Tibial artery (tissue), 4 donors: Measurements from ENCODE around the gene HACL1.

ENCODE experiments used
- DNase-seq, 2 donors: peaks; one replicate each; pipeline ENCODE4 v3.0.0-alpha.2; 2019
- H3K27ac ChIP-seq, 2 donors: fragments of 200-600 bp; sonication (generic) in 1 of 2; 1 replicate in 1 of 2; 2 replicates in 1 of 2; pipeline ENCODE4 v1.5.1; 2018 to 2019; ENCODE audit warnings: mild to moderate bottlenecking in 1 of 2
- H3K27me3 ChIP-seq, 2 donors: fragments of 200-600 bp; sonication (generic) in 1 of 2; one replicate each; pipeline versions ENCODE4 v1.5.1 to v1.6.0; 2016 to 2019
- H3K36me3 ChIP-seq, 3 donors: fragments of 200-600 bp; sonication (generic) in 2 of 3; one replicate each; pipeline ENCODE4 v1.5.1; 2016 to 2019; ENCODE audit warnings: mild to moderate bottlenecking in 2 of 3
- H3K4me1 ChIP-seq, 4 donors: fragments of 200-600 bp; sonication (generic) in 2 of 4; 1 replicate in 3 of 4; 2 replicates in 1 of 4; pipeline ENCODE4 v1.5.1; 2016 to 2019
- H3K4me3 ChIP-seq, 2 donors: fragments of 200-600 bp; sonication (generic) in 1 of 2; 1 replicate in 1 of 2; 2 replicates in 1 of 2; pipeline ENCODE4 v1.5.1; 2018 to 2019; ENCODE audit warnings: mild to moderate bottlenecking in 2 of 2
- H3K9me3 ChIP-seq, 3 donors: fragments of 200-600 bp; sonication (generic) in 1 of 3; one replicate each; pipeline ENCODE4 v1.5.1; 2016 to 2019
- CTCF ChIP-seq, 2 experiments: fragments of 200-600 bp in 1 of 2; fragments of 450-650 bp in 1 of 2; IDR thresholded peaks; one replicate each; pipeline ENCODE4 v1.5.1; 2017 to 2019; ENCODE audit warnings: antibody characterized with exemption in 2 of 2, mild to moderate bottlenecking in 1 of 2, moderate library complexity in 1 of 2
- intact Hi-C: fragments of 100-400 bp; cut with DNase I; formaldehyde crosslinking; loops from one replicate; pipeline ENCODE4 v1.15.0; 2023; ENCODE audit warnings: low total_unique reads

HACL1 gene

GRCh38 chr3:15531346-15531745, 70.0 kb downstream of the HACL1 start:
- H3K9me3 ChIP-seq = no peaks in the 10 kb centered on the region
- no peaks in the 10 kb centered on the region for H3K27me3 ChIP-seq
- TF ChIP-seq CTCF (IDR thresholded peaks at IDR 0.05) = no peak
- DNase-seq = no peak
- intact Hi-C loops = no loop called here
- no peak overlapping the region for H3K4me3 ChIP-seq
- H3K27ac ChIP-seq = no peak overlapping the region
- peaks cover 0 to 5% (median 0%) of the 10 kb centered on the region in 4 donors for H3K4me1 ChIP-seq
- no peaks in the 10 kb centered on the region for H3K36me3 ChIP-seq

- intact Hi-C loops = no loop called here
- no peak for DNase-seq
- peaks cover 0 to 6% (median 0%) of the 10 kb centered on the region in 4 donors for H3K4me1 ChIP-seq
- H3K9me3 ChIP-seq = no peaks in the 10 kb centered on the region
- H3K36me3 ChIP-seq = no peaks in the 10 kb centered on the region
- H3K27ac ChIP-seq = no peak overlapping the region
- no peaks in the 10 kb centered on the region for H3K27me3 ChIP-seq
- TF ChIP-seq CTCF (IDR thresholded peaks at IDR 0.05) = no peak
- H3K4me3 ChIP-seq = no peak overlapping the region
These were observed 72.4 kb downstream of the HACL1 start for GRCh38 chr3:15528854-15529537.

- Histone ChIP-seq H3K36me3 (no peaks in the 10 kb centered on the region), H3K27ac (no peak overlapping the region), H3K4me3 (no peak overlapping the region), H3K27me3 (no peaks in the 10 kb centered on the region), H3K9me3 (no peaks in the 10 kb centered on the region), H3K4me1 (peaks cover 0 to 24% (median 0%) of the 10 kb centered on the region in 4 donors)
- peak in 1 of 2 donors; percentile 66 for DNase-seq
- intact Hi-C loops = no loop called here
- peak; percentile 6 to 21 for TF ChIP-seq CTCF (IDR thresholded peaks at IDR 0.05)
These were observed 74.3 kb downstream of the HACL1 start for GRCh38 chr3:15527031-15527459.

- no peaks in the 10 kb centered on the region for H3K27me3 ChIP-seq
- intact Hi-C loops = no loop called here
- H3K4me3 ChIP-seq = no peak overlapping the region
- H3K4me1 ChIP-seq = peaks cover 0 to 35% (median 5%) of the 10 kb centered on the region in 4 donors
- no peaks in the 10 kb centered on the region for H3K9me3 ChIP-seq
- no peak for DNase-seq
- TF ChIP-seq CTCF (IDR thresholded peaks at IDR 0.05) = no peak
- no peaks in the 10 kb centered on the region for H3K36me3 ChIP-seq
- H3K27ac ChIP-seq = no peak overlapping the region
These were observed 75.6 kb downstream of the HACL1 start for GRCh38 chr3:15525790-15526189.

- intact Hi-C loops = no loop called here
- no peak for TF ChIP-seq CTCF (IDR thresholded peaks at IDR 0.05)
- Histone ChIP-seq H3K9me3 (no peaks in the 10 kb centered on the region), H3K27ac (no peak overlapping the region), H3K4me1 (peaks cover 0 to 45% (median 11%) of the 10 kb centered on the region in 4 donors), H3K27me3 (no peaks in the 10 kb centered on the region), H3K36me3 (no peaks in the 10 kb centered on the region), H3K4me3 (no peak overlapping the region)
- DNase-seq = no peak
These were observed 77.5 kb downstream of the HACL1 start for GRCh38 chr3:15523660-15524417.
